A204.1 (cell line): ENCODE measurements around the gene POLK.
"Not testable (repeated sequence)": the region's sequence is repeated elsewhere in the genome, so short reads cannot be mapped to it uniquely, and the experiment has no call there.

Source experiments
- FAIRE-seq: peaks from 2 replicates; lab custom pipeline; 2012; peaks lifted over from hg19 to GRCh38; lab: Jason Lieb, UNC

POLK gene

DNA sequence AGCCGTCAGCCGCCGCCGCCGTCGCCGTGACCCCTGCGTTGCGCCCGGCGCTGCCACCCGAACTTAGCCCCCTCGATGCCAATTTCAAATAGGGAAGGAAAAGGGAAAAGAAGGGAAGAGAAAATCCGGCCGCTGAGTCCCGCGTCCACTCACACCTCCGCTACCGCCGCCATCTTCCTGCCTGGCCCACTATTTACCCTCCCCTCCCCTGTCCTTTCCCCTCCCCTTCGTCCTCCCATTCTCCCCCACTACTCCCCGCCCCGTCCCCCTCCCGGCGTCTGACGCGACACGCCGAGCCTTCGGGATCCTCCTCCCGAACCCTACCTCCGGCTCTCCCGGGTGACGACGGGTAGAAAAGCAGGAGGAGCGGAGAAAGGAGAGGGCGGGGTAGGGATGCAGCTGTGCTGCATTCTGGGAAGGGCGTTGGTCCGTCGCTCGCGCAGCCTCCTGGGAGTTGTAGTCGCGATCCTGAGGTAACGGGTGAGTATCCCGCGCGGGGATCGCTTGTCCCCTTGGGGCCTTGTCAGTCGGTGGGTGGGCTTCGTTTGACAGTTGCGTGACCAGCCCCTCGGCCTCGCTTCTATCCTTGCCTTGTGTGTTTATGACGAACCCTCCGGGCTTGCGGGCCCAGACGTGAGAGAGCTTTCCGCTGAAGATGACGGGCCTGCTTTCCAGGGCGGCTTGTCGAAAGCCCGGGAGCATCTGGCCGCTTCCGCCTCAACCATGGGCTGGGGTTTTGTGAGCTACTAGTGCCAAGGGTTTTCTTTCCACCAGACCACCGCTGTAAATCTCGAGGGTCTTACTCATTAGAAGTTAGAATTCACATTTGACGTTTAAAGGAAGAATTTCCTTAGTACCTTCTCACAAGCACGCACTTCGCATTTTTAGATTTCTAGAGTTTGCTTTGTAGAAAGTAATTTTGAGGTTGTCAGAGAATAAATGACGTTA lies at the start of gene POLK, which contains the start of gene CERT1:
POLK (plus strand) TSS at position 457 of the 948 bp plus-strand sequence.
CERT1 (minus strand) TSS at position 195 of the 948 bp plus-strand sequence. CDS start 422 bp downstream, outside the sequence.
- FAIRE-seq: peak; percentile 96

DNA sequence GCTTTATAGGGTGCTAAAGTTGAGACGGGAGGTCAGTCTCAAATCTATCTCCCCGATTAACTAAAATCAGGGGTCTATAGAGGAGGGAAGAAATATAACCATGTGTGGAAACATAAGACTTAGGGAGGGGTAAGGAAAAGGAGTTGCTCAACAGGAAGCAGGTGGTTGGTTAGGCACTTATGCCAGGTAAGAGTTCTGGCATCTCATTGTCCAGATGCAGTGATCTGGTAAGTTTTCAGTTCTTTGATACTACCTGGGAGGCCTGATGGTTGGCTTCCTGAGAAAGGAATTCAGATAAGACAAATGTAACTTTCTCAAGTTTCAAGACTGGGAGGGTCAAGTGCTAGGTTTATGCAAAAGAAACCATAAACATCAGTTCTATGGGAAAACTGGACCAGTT lies 48.0 kb upstream of the POLK start:
- FAIRE-seq: no peak

DNA sequence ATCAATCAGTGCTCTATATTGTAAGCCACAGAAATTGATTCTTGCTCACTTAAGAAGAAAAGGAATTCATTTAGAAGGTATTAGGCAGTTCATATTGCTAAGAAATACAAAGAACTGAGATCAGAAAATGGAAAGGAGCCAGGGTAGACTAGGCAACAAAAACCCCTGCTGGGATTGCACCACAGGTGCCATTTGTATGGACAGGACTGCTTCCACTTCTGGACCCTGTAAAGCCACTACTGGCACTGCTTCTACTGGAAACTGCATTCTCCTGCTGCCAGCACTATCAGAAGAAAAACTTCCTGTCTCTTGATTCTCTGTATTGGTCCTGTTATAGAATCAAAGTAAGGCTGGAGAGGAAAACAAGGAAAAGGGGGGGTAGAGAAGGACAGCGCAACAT lies 46.2 kb upstream of the POLK start:
- FAIRE-seq: no peak

DNA sequence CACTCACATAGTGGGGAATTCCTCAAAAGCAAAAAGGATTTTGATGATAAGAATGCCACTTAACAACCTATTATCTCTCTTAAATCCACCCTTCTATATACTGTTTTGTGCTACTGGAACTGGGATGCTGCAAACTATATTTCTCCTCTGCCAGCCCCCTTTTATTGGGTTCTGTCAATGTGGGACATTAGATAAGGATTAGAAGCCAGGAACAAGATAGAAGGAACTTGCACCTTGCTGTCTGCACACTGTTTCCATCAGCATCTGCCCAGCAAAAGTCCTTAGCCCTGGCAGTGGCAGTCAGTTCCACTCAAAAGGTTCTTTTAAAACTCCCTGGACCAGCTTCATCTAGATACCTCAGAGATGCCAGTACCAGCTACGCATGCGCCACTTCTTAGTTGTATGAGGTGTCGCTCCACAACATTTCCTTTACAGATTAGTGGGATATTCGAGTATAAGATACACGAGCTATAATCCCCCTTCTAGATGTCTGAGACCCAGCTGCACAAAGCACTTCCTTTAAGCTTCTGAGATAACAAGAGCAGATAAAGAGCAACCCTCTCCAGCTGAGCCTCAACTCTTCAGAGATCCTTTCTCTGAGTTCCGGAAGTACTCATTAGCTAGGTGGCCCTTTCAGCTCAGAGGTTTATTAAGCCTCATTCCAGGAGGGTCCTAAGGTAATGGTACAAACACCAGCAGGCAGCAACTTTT lies 45.5 kb upstream of the POLK start:
- no peak for FAIRE-seq

DNA sequence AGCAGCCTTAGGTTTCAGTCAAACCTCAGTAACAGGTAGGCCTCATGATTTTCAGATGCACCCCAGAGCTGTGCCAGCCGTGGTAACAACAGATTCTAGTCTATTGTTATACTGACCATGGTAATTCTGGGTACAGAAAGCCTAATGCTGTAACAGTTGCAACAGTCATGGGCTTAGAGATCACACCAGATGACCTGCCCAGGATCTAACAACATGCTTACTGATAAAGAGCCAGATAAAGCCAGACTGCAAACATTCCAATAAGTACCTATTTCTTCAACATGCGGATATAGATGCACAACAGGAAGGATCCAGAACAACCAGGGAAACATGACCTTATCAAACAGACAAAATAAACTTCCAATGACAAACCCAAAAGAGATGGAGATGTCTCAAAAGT lies 43.1 kb upstream of the POLK start:
- no peak for FAIRE-seq

DNA sequence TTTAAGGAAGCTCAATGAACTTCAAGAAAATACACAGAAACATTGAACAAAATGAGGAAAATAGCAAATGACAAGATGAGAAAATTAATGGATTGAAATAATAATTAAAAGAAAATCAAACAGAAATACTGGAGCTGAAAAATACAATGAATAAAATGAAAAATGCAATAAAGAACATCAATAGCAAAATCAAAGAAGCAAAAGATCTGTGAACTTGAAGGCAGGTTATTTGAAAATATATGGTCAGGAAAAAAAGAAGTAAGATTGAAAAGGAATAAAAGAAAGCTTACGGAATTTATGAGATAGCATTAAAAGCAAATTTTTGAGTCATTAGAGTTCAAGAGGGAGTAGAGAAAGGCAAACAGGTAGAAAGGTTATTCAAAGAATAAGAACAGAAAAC lies 42.7 kb upstream of the POLK start:
- FAIRE-seq: peak; percentile 14

- FAIRE-seq: no peak
These were observed 40.5 kb upstream of the POLK start for GRCh38 chr5:75471193-75471592.

GRCh38 chr5:75472973-75473372 lies 38.7 kb upstream of the POLK start:
- no peak for FAIRE-seq

- no peak for FAIRE-seq
These were observed 38.2 kb upstream of the POLK start for GRCh38 chr5:75473463-75473862.

DNA sequence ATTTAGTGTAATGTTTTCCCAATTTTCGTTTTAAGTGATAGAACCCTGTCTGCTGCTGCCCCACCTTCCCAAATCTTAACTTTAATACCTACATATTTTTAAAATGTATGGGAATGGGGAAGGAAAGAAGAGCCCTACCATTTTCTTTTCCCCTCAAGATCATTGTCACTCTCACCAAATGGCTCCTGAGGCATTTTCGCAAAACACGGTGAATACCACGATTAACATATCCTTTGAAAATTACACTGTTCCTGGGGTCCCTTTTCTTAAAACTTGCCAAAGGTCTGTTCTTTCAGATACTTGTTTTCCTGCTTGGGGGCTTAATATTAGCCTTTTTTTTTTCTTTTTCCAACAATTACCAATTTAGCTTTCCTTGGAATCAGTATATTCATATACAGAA lies 36.3 kb upstream of the POLK start:
- no peak for FAIRE-seq

- no peak for FAIRE-seq
These were observed 30.7 kb upstream of the POLK start for GRCh38 chr5:75481024-75481423.

DNA sequence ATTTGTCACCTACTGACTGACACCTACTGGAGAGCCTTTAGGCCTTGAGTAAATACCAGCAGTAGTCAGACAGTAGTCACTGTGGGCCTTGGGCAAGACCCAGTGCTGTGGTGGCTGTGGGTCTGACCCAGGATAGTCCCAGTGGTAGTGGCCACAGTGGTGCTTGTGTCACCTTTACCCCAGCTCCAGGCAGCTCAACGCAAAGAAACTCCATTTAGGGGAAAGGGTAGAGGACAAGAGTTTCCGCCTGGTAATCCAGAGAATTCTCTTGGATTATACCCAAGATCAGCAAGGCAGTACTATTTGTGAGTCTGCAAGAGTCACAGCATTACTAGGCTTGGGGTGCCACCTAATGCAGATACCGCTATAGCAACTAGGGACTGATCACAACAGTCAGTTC lies 29.2 kb upstream of the POLK start:
- no peak for FAIRE-seq

GRCh38 chr5:75484605-75485004 lies 27.1 kb upstream of the POLK start:
- FAIRE-seq: no peak

GRCh38 chr5:75489847-75490246 lies 21.8 kb upstream of the POLK start:
- not testable (repeated sequence) for FAIRE-seq

- no peak for FAIRE-seq
These were observed 20.1 kb upstream of the POLK start for GRCh38 chr5:75491621-75492020.

GRCh38 chr5:75496026-75496425 lies 15.7 kb upstream of the POLK start:
- FAIRE-seq: no peak

DNA sequence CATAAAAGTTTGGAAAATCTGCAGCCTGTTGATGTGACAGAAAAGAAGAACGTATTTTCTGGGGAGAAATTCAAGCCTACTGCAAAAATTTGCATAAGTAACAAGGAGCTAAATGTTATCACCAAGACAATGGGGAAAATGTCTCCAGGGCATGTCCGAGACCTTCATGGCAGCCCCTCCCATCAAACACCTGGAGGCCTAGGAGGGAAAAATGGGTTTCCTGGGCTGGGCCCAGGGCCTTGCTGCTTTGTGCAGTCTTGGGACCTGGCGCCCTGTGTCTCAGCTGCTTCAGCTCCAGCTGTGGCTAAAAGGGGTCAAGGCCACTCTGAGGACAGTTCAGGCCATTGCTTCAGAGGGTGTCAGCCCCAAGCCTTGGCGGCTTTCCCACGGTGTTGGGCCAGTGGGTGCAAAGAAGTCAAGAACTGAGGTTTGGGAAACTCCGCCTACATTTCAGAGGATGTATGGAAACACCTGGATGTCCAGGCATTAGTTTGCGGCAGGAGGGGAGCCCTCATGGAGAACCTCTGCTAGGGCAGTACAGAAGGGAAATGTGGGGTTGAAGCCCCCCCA lies 13.4 kb upstream of the POLK start:
- no peak for FAIRE-seq

GRCh38 chr5:75498875-75499274 lies 12.8 kb upstream of the POLK start:
- not testable (repeated sequence) for FAIRE-seq

DNA sequence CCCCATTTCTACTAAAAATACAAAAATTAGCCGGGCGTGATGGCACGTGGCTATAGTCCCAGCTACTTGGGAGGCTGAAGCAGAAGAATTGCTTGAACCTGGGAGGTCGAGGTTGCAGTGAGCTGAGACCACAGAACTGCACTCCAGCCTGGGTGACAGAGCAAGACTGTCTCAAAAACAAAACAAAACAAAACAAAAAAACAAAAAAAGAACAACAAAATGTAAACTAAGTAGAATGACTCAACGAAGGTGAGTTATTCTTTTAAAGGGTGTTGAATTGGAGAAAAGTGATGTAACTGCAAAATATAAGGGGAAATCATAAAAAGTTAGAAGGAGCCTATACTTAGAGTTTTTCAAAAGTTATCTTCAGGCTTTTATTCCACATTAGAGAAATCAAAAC lies 6.6 kb upstream of the POLK start:
- not testable (repeated sequence) for FAIRE-seq

GRCh38 chr5:75507841-75508240 lies 3.9 kb upstream of the POLK start:
- no peak for FAIRE-seq

- FAIRE-seq: no peak
These were observed 2.1 kb upstream of the POLK start for GRCh38 chr5:75509546-75509945.

GRCh38 chr5:75509956-75510355 lies 1.7 kb upstream of the POLK start:
- no peak for FAIRE-seq

DNA sequence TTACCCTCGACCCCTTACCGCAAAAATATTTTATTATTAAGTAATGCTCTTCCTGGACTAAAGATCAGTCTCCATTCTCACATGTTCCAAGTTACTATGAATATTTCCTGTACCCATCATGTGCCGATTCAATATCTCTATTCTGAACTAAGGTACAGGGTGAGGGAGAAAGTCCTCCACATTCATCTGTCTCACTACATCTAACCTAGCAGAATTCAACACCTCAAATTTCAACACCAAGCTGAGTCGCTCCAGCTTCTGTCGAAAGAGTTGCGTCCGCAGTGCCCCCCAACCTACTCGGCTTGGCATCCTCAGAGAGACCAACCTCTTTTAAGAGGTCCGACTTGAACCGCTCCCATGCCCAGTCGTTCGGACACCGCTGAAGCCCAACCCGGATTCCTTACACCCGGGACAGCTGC lies 1.3 kb upstream of the POLK start:
- FAIRE-seq: no peak
